GM12878 (cell line): ENCODE data around the gene IGLL1.

Experiments used
- ATF2 ChIP-seq: IDR thresholded peaks from 2 replicates; pipeline ENCODE4 v1.6.1; 2012; ENCODE audit warnings: low read length, inconsistent platforms
- CTCF ChIP-seq, 3 experiments: IDR thresholded peaks in 2 of 3; conservative IDR thresholded peaks in 1 of 3; 2 replicates each; pipeline ENCODE4 v1.5.1; 2011; ENCODE audit warnings: low read depth in 3 of 3, low read length in 3 of 3, mild to moderate bottlenecking in 3 of 3, control low read depth in 2 of 3, moderate library complexity in 2 of 3, inconsistent platforms in 1 of 3, mixed read lengths in 1 of 3; ENCODE audit not compliant: control insufficient read depth in 2 of 3, insufficient read depth in 1 of 3; ENCODE audit errors: extremely low read depth in 1 of 3
- WRNIP1 ChIP-seq: IDR thresholded peaks from 2 replicates; pipeline ENCODE4 v1.6.1; 2011; ENCODE audit warnings: low read depth, low read length, improper control_type of control experiment, borderline replicate concordance

GRCh38 chr22:23606204-23607131 lies 26.4 kb upstream of the IGLL1 start:
- TF ChIP-seq CTCF (IDR thresholded peaks at IDR 0.05 in 2 of 3, conservative IDR thresholded peaks at IDR 0.05 in 1 of 3; ENCODE audit: control insufficient read depth in 2 of 3, extremely low read depth in 1 of 3, insufficient read depth in 1 of 3, low read depth in 3 of 3, low read length in 3 of 3) (no peak), WRNIP1 (no peak), ATF2 (no peak)
